Esophagus squamous epithelium (tissue), 4 donors: ENCODE data around the gene DNAJA1.

Experiments
- CTCF ChIP-seq, 6 experiments: fragments of 450-650 bp in 4 of 6; fragments of 200-600 bp in 2 of 6; sonication (generic) in 2 of 6; IDR thresholded peaks; one replicate each; pipeline ENCODE4 v1.5.1; 2016 to 2019; ENCODE audit warnings: antibody characterized with exemption in 6 of 6, mild to moderate bottlenecking in 4 of 6, moderate library complexity in 4 of 6
- POLR2A ChIP-seq, 4 donors: fragments of 450-650 bp; IDR thresholded peaks; one replicate each; pipeline ENCODE4 v1.6.1; 2017; ENCODE audit warnings: antibody characterized with exemption in 4 of 4, mild to moderate bottlenecking in 4 of 4, moderate library complexity in 3 of 4

- TF ChIP-seq CTCF (IDR thresholded peaks at IDR 0.05) (no peak), POLR2A (IDR thresholded peaks at IDR 0.05) (no peak)
Observed at GRCh38 chr9:33032292-33032691, 7.2 kb downstream of the DNAJA1 start.
